Caki2 (cell line): ENCODE data around the gene DICER1. TPM values are rescaled to one million over a fixed set of nuclear protein-coding genes. Genes with fewer than 3 reads are reported as not detected.
"Not testable (repeated sequence)": the region's sequence is repeated elsewhere in the genome, so short reads cannot be mapped to it uniquely, and the experiment has no call there.

Source experiments
- DNase-seq: peaks from one replicate; pipeline ENCODE4 v3.0.0-alpha.2; 2015; ENCODE audit warnings: low read depth
- in situ Hi-C: cut with HindIII; loops from 2 replicates; pipeline ENCODE4 v1.10.0; 2016; ENCODE audit warnings: low sequenced_read_pairs, low pct_unique_long_range_greater_than_20kb, mixed read lengths
- total RNA-seq: library from RNA; depleted of rRNA; stranded (reverse); fragments of >200 nt; shearing (Covaris generic); gene quantifications from 2 replicates; pipeline ENCODE4 v1.2.3, GENCODE V29; 2014; ENCODE audit warnings: low replicate concordance; rRNA removed

Gene DICER1, protein sequence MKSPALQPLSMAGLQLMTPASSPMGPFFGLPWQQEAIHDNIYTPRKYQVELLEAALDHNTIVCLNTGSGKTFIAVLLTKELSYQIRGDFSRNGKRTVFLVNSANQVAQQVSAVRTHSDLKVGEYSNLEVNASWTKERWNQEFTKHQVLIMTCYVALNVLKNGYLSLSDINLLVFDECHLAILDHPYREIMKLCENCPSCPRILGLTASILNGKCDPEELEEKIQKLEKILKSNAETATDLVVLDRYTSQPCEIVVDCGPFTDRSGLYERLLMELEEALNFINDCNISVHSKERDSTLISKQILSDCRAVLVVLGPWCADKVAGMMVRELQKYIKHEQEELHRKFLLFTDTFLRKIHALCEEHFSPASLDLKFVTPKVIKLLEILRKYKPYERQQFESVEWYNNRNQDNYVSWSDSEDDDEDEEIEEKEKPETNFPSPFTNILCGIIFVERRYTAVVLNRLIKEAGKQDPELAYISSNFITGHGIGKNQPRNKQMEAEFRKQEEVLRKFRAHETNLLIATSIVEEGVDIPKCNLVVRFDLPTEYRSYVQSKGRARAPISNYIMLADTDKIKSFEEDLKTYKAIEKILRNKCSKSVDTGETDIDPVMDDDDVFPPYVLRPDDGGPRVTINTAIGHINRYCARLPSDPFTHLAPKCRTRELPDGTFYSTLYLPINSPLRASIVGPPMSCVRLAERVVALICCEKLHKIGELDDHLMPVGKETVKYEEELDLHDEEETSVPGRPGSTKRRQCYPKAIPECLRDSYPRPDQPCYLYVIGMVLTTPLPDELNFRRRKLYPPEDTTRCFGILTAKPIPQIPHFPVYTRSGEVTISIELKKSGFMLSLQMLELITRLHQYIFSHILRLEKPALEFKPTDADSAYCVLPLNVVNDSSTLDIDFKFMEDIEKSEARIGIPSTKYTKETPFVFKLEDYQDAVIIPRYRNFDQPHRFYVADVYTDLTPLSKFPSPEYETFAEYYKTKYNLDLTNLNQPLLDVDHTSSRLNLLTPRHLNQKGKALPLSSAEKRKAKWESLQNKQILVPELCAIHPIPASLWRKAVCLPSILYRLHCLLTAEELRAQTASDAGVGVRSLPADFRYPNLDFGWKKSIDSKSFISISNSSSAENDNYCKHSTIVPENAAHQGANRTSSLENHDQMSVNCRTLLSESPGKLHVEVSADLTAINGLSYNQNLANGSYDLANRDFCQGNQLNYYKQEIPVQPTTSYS (N-terminal part only)
- 1.8 and 11.6 TPM in 2 replicates for total RNA-seq

- DNase-seq: peak; percentile 92
- in situ Hi-C loops: no loop called here
These were observed at the start of gene DICER1 for GRCh38 chr14:95157327-95158189. Gene DICER1, minus strand, starts transcription at chr14:95157529. Its CDS starts 24,071 bp downstream, at chr14:95133458.

- no peak for DNase-seq
- in situ Hi-C loops: no loop called here
These were observed 49.2 kb upstream of the DICER1 start for GRCh38 chr14:95206534-95206933.

GRCh38 chr14:95204705-95205104 is 47.4 kb upstream of the DICER1 start:
- in situ Hi-C loops: no loop called here
- no peak for DNase-seq

- DNase-seq, in situ Hi-C loops: not testable (repeated sequence)
These were observed 44.4 kb upstream of the DICER1 start for GRCh38 chr14:95201745-95202144.

GRCh38 chr14:95200404-95200803 is 43.1 kb upstream of the DICER1 start:
- in situ Hi-C loops: no loop called here
- DNase-seq: no peak

DNA sequence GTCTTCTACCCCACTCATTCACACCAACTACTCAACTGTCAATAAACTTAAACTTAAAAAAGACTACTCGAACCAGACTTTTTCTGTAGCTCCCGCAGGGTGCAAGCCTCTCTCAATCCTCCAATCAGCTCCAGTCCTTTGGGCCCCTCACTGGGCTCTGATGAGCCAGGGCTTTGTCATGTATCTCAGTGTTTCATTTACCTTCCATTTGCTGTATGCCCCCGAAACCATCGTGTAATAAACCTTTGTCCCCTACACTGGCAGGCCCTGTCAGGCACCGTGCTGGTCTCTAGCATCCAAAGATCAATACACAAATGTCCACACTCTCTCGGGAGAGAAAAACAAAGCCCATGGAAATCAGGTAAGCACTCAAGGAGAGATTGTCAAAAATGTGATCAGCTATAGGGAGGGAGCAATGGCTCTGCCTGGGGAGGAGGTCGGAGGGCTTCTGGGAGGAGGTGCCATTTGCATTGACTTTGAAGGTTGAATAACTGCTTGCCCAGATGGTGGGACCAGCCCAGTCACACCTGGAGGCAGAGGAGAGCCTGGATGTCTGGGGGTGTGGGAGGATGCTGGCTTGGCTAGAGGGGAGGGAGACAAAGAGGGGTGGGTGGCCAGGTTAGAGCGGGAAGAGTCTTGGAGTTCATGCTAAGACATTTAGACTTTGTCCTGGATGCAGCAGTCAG is 42.1 kb upstream of the DICER1 start:
- no peak for DNase-seq
- in situ Hi-C loops: no loop called here

DNA sequence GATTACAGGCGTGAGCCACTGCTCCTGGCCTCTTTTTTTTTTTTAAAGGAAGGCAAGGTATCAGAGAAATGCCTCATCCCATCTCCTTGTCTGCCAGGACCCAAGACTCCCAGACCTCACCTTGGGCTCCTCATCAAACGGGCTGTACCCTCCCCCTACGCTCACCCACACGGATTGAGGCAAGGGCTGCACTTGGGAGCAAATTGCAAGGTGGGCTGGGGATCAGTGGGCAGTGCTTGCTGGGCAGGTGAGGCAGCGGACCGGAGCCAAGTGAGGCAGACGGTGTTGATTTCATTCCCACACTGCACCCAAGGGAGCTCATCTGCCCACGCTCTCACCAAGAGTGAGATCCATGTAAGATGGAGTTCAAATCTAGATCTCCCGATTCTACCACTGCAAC is 41.0 kb upstream of the DICER1 start:
- in situ Hi-C loops: no loop called here
- no peak for DNase-seq

DNA sequence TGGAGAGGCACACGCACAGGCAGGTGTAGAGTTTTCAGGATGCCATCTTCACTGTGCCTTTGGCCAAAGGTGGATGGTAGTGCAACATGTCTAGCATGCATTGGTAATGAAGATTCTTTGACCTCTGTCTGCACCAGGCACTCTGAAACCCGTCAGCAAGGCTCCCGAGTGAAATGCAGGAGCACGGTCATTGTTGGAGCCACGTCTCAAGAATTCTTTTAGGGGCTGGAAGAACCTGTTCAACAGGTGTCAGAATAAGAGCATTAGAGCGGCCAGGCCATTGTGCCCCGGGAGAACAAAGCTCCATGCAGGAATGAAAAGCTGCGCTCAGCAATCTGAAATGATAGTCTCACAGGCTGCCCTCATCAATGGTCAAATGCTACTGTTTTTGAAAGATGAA is 40.2 kb upstream of the DICER1 start:
- no peak for DNase-seq
- in situ Hi-C loops: no loop called here

GRCh38 chr14:95196826-95197545 is 39.7 kb upstream of the DICER1 start:
- in situ Hi-C loops: no loop called here
- DNase-seq: no peak

DNA sequence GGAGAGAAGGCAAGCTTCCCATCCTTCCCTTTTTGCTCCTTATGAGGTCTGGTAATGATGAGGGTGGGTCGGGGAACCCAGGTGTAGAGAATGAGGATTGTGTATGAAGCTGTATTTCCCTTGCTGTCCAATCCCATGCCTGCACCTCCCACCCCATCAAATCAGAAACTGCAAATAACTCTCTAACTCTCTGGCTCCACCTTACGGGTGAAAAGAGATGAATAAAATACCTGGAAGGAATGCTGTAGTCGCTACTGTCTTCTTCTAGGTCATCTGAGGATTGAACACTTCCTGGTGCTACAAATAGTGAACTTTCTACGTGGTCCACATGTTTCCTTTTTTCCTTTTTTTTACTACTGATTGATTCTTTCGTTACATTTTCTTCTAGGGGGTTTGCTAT is 38.9 kb upstream of the DICER1 start:
- in situ Hi-C loops: no loop called here
- no peak for DNase-seq

DNA sequence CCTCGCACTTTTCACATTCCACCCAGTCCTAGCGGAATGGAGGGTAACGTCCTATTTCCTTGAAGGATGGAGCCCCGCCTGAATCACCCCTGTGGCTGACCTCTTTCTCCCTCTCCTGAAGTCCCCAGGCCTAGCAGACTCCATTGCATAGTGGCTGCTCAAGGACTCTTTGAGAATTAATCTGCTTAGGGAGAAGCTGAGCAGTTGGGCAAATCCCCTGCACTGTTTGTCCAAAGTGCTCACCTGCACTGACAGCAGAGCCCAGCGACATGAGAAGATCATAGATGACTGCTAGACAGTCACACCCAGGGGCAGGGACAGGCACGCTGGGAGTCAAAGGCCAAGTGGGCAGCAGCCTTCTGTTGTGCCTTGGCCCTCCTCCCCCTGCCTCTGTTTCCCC is 37.7 kb upstream of the DICER1 start:
- in situ Hi-C loops: no loop called here
- no peak for DNase-seq

GRCh38 chr14:95193081-95193480 is 35.8 kb upstream of the DICER1 start:
- in situ Hi-C loops: no loop called here
- no peak for DNase-seq

- no peak for DNase-seq
- in situ Hi-C loops: no loop called here
These were observed 35.0 kb upstream of the DICER1 start for GRCh38 chr14:95192311-95192710.

DNA sequence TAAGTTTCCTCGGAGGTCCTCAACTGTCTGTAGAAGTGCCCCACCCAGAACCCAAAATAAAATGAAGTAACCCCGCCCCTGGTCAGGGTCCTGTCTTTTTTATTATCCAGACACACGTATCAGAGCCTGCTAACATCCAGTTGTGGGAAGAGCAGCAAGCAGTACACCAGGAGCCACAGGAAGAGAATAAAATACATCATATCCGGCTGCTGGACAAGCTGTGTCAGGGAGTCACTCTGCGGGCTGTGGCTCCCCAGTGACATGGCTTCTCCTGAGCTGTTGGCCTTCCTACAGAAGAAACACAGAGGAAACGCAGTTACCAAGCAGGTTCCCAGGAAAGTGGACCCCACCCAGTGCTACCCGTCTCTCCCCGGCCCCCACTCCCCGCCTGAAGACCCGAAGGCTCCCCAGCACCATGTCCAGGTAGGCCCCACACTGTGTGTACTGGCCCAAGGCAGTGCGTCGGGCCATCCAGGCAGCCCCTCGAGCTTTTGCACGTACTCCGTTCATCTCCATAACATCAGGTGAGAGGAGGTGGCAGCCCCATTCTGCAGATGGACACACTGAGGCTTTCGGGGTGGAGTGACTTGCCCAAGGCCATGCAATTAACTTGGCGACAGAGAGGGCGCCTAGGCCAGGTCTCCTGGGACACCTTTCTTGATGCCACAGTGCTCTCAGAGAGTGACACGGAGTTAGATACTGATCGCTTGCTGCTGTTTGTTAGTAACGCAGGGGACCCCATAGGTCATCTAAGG is 34.3 kb upstream of the DICER1 start:
- DNase-seq: no peak

GRCh38 chr14:95190857-95191256 is 33.5 kb upstream of the DICER1 start:
- no peak for DNase-seq
- in situ Hi-C loops: no loop called here

More for the DNA sequence above, 34.3 kb upstream of the DICER1 start:
- in situ Hi-C loops: no loop called here

DNA sequence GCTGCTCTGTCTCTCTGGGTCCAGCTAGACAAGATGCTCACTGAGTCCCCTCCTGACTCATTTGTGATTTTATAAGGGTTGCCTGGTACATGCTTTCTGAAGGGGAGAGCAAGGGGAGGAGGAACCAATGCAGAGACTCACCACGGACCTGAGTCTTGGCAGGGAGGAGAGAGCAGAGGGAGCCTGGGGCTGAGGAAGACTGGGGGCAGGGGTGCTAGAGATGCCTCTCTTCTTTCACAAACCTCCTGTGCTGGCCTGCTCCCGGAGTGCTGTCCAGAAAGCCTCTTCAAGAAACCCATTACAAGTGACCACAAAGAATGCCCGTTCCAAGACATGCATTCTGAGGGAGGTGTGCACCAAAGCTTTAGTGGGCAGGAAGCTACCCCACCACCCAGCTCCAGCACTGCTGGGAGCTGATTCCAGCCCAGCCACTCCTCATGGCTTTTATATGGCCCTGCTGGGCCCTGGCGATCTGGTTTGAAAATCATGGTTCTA is 33.1 kb upstream of the DICER1 start:
- in situ Hi-C loops: no loop called here
- DNase-seq: no peak
